Thymus (tissue), 11 donors: ENCODE measurements around the gene UBE2J1. TPM values are rescaled to one million over a fixed set of nuclear protein-coding genes. Genes with fewer than 3 reads are reported as not detected.

ENCODE experiments used
- DNase-seq, 9 donors: peaks; one replicate each; pipeline ENCODE4 v3.0.0-alpha.2; 2013; ENCODE audit warnings: low spot score in 9 of 9, low read depth in 6 of 9, missing footprints in 1 of 9
- H3K27ac ChIP-seq, 2 donors: one replicate each; pipeline ENCODE4 v1.5.1; 2013; ENCODE audit warnings: control low read depth in 1 of 2, low read depth in 1 of 2, low read length in 1 of 2, mild to moderate bottlenecking in 1 of 2, moderate library complexity in 1 of 2
- H3K27me3 ChIP-seq, 2 donors: one replicate each; pipeline ENCODE4 v1.5.1; 2013; ENCODE audit warnings: low read length in 1 of 2; ENCODE audit not compliant: control insufficient read depth in 2 of 2, insufficient read depth in 1 of 2
- H3K36me3 ChIP-seq, 2 donors: one replicate each; pipeline ENCODE4 v1.5.1; 2013; ENCODE audit warnings: low read length in 1 of 2, mild to moderate bottlenecking in 1 of 2, moderate library complexity in 1 of 2; ENCODE audit not compliant: control insufficient read depth in 2 of 2, insufficient read depth in 2 of 2
- H3K4me1 ChIP-seq, 2 donors: one replicate each; pipeline ENCODE4 v1.5.1; 2013; ENCODE audit warnings: low read length in 2 of 2; ENCODE audit not compliant: control insufficient read depth in 2 of 2, insufficient read depth in 2 of 2
- H3K4me3 ChIP-seq, 2 donors: one replicate each; pipeline ENCODE4 v1.5.1; 2013; ENCODE audit warnings: low read length in 2 of 2, control low read depth in 1 of 2, mild to moderate bottlenecking in 1 of 2
- H3K9me3 ChIP-seq, 2 donors: one replicate each; pipeline ENCODE4 v1.5.1; 2013; ENCODE audit warnings: low read length in 1 of 2, mild to moderate bottlenecking in 1 of 2; ENCODE audit not compliant: control insufficient read depth in 2 of 2, insufficient read depth in 1 of 2
- WGBS: extraction: QIAGEN DNeasy Blood & Tissue Kit; methylation state at CpG from one replicate; pipeline ENCODE4 v1.1.7; 2013; 5-methylcytosine and 5-hydroxymethylcytosine counted together
- polyA plus RNA-seq: library from polyadenylated mRNA; stranded (reverse); fragments of 200-250 nt; gene quantifications from one replicate; pipeline ENCODE4 v1.2.3, GENCODE V29; 2013
- total RNA-seq: library from RNA; stranded (reverse); fragments of 120-200 nt; gene quantifications from one replicate; pipeline ENCODE4 v1.2.4, GENCODE V29; 2013
- donor health status: healthy.

Gene UBE2J1
- total and polyA plus RNA-seq, 2 donors: 41.2 to 45.7 TPM

DNA sequence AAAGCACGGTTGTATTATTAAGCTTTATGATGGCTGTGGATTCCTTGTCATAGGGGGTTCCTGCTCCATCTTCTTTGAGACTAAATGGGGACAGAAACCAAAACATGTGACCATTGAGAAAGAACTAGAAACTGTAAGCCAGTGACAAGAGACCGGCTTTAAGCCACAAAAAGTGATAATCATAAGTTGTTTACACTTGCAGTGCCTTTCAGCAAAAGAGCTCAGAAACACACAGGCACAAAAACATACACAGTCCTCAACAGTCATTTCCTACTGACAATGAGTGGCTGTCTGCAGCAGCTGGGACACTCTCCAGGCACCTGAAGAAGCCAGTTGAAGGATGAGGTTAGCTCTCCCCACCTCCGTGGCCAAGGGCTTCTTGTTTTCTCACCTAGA is 20.0 kb upstream of the UBE2J1 start:
- H3K4me1 ChIP-seq: peaks cover 18 to 19% of the 10 kb centered on the region in 2 donors
- H3K27ac ChIP-seq: peak overlapping the region; percentile 74 to 94
- peak in 3 of 9 donors; percentile 56 to 79 (median 57) for DNase-seq
- no peaks in the 10 kb centered on the region for H3K36me3 ChIP-seq
- 20% methylated on average over 3 of the region's 3 CpGs for WGBS
- no peaks in the 10 kb centered on the region for H3K9me3 ChIP-seq
- no peak overlapping the region for H3K4me3 ChIP-seq
- no peaks in the 10 kb centered on the region for H3K27me3 ChIP-seq

DNA sequence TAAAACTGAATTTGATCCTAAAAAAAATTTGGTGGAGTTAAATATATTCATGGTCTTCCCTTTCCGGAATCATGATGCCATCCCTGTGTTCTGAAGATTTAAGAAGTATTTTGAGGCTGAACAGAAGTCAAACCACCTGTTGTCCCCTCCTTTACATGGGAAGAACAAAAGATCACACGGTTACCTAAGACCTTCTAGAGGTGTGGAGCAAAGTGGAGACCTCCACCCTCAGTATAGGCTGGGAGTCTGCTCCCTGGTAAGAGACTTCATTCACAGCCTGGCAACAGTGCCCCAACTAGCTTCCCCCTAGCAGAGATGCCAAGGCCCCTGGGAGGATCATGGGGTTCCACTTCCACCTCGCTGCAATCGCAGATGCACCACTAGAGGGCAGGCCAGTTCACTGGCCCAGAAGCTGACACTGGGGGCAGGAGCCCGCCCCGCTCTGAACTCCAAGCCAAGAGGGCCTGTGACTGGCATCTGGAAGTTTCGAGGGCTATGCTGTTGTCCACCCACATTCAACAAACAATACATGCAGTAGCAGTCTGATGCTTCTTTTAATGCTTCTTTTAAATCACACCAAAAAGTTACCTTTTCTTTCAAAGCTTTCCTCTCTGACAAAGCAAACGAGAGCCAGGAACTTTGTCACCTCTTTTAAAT is 19.5 kb upstream of the UBE2J1 start:
- H3K36me3 ChIP-seq: no peaks in the 10 kb centered on the region
- DNase-seq: peak in 7 of 9 donors; percentile 70 to 93 (median 89)
- H3K4me3 ChIP-seq: no peak overlapping the region
- WGBS: 31% methylated on average over 8 of the region's 8 CpGs
- H3K27me3 ChIP-seq: no peaks in the 10 kb centered on the region
- H3K27ac ChIP-seq: peak overlapping the region; percentile 74 to 94
- no peaks in the 10 kb centered on the region for H3K9me3 ChIP-seq
- peaks cover 18 to 19% of the 10 kb centered on the region in 2 donors for H3K4me1 ChIP-seq

DNA sequence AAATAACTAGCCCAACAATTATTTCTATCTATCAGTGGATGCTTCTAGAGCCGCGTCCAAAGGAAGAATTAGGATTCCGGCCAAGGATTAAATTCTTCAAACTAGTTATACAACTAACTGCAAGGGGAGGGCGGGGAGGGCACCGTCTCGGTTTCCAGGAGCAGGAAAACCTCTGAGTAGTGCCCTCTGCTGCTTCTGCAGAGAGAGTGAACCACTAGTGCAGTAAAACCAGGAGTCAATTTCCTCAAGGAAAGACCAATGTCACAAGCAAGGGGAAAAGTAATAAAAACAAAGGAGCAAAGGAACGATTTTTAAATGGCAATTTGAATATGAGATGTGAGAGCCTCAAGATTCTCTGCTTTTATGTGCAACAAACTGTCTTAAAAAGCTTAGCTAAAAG is 16.5 kb upstream of the UBE2J1 start:
- H3K4me1 ChIP-seq: peaks cover 11 to 17% of the 10 kb centered on the region in 2 donors
- no peak for DNase-seq
- 31% methylated on average over 7 of the region's 7 CpGs for WGBS
- no peaks in the 10 kb centered on the region for H3K27me3 ChIP-seq
- H3K9me3 ChIP-seq: no peaks in the 10 kb centered on the region
- H3K27ac ChIP-seq: no peak overlapping the region
- H3K36me3 ChIP-seq: no peaks in the 10 kb centered on the region
- no peak overlapping the region for H3K4me3 ChIP-seq

GRCh38 chr6:89368107-89368506 is 15.6 kb upstream of the UBE2J1 start:
- no peaks in the 10 kb centered on the region for H3K27me3 ChIP-seq
- no peaks in the 10 kb centered on the region for H3K36me3 ChIP-seq
- H3K9me3 ChIP-seq: no peaks in the 10 kb centered on the region
- DNase-seq: peak in 2 of 9 donors; percentile 65 to 74
- peaks cover 11 to 17% of the 10 kb centered on the region in 2 donors for H3K4me1 ChIP-seq
- 75% methylated on average over 6 of the region's 6 CpGs for WGBS
- H3K27ac ChIP-seq: no peak overlapping the region
- no peak overlapping the region for H3K4me3 ChIP-seq

- Histone ChIP-seq H3K36me3 (no peaks in the 10 kb centered on the region), H3K9me3 (no peaks in the 10 kb centered on the region), H3K27ac (peak overlapping the region in 1 of 2 donors; percentile 67), H3K4me3 (no peak overlapping the region), H3K27me3 (no peaks in the 10 kb centered on the region), H3K4me1 (peaks cover 5 to 10% of the 10 kb centered on the region in 2 donors)
- peak in 1 of 9 donors; percentile 69 for DNase-seq
Observed at GRCh38 chr6:89364586-89364985, 12.1 kb upstream of the UBE2J1 start.

DNA sequence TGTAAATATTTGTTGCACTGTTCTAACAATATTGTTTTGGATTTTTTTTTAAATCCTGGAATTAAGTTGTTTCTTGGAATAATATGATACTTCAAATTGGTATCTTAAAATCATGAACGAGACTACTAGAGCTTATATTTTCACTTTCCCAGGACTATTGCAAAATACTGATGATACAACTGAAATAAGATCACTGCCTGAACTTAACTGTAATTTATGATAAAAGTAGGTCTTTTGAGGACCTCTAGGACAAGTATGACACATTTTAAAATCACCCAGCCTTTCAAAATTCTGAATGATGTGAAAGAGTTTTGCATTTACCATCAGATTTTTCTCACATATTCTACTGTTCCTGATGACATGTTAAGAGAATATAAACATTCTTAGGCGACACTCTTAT is 8.6 kb upstream of the UBE2J1 start:
- 89% methylated on average over 2 of the region's 2 CpGs for WGBS
- H3K27me3 ChIP-seq: no peaks in the 10 kb centered on the region
- peaks cover 15 to 26% of the 10 kb centered on the region in 2 donors for H3K4me1 ChIP-seq
- H3K36me3 ChIP-seq: no peaks in the 10 kb centered on the region
- DNase-seq: no peak
- no peak overlapping the region for H3K27ac ChIP-seq
- no peaks in the 10 kb centered on the region for H3K9me3 ChIP-seq
- no peak overlapping the region for H3K4me3 ChIP-seq

DNA sequence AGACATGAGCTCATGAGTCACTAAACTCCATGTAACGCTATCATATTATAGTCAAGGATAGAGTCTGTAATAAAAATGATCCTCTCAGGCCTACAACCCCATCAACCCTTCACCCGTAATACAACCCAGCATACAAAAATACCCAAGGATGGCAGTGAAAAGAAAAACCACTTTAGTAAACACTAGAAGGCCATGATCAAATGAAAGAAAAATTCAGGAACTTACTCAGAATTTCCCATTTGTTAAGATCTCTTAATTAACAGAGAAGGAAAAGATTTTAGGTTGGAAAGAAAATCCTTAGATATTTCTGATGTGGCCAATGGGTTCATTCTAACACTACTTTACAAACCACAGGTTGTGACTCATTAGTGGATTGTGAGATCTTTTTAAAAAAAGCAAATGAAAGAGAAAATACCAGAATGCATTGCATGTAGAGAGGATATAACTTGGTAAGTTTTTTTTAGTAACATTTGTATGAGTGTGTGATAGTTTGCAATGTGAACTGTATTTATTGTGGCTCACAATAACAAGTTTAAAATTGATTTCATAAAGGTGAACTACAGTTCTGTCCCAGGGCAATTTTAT is 8.0 kb upstream of the UBE2J1 start:
- WGBS: 91% methylated on average over 2 of the region's 2 CpGs
- Histone ChIP-seq H3K4me1 (peaks cover 15 to 22% of the 10 kb centered on the region in 2 donors), H3K27ac (no peak overlapping the region), H3K27me3 (no peaks in the 10 kb centered on the region), H3K36me3 (no peaks in the 10 kb centered on the region), H3K4me3 (no peak overlapping the region), H3K9me3 (no peaks in the 10 kb centered on the region)
- DNase-seq: no peak

DNA sequence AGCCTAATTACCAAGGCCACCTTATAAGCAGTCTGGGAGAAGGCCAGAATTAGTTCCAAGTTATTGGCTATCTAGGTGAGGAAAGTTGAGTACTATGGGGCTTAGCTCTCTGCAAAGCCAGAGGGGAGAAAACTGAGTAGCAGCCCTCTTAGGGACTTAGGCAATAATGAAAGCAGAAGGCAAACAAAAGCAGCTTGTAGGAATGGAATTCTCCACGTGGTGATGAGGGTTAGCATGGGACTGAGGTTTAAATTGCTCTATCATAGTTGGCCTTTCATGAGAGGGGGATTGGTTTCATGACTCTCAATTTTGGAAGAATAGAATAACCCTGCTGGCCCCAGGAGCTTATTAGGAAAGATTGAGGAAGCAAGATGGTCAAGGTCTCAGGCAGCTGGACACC is 7.0 kb upstream of the UBE2J1 start:
- Histone ChIP-seq H3K27me3 (no peaks in the 10 kb centered on the region), H3K4me1 (peaks cover 15 to 25% of the 10 kb centered on the region in 2 donors), H3K9me3 (no peaks in the 10 kb centered on the region), H3K36me3 (no peaks in the 10 kb centered on the region), H3K27ac (no peak overlapping the region), H3K4me3 (no peak overlapping the region)
- WGBS: 29% methylated on average over 1 of the region's 1 CpG
- DNase-seq: no peak

- H3K4me3 ChIP-seq: peak overlapping the region; percentile 34 to 44
- no peaks in the 10 kb centered on the region for H3K27me3 ChIP-seq
- peak in 5 of 9 donors; percentile 78 to 92 (median 82) for DNase-seq
- peak overlapping the region; percentile 78 to 96 for H3K27ac ChIP-seq
- peaks cover 25 to 39% of the 10 kb centered on the region in 2 donors for H3K4me1 ChIP-seq
- H3K9me3 ChIP-seq: no peaks in the 10 kb centered on the region
- no peaks in the 10 kb centered on the region for H3K36me3 ChIP-seq
- WGBS: 3% methylated on average over 3 of the region's 3 CpGs
Observed at GRCh38 chr6:89357390-89357789, 4.9 kb upstream of the UBE2J1 start.
